Spleen (tissue), 11 donors: ENCODE data around the gene ALDH1A2. TPM values are rescaled to one million over a fixed set of nuclear protein-coding genes. Genes with fewer than 3 reads are reported as not detected.

Source experiments
- DNase-seq: peaks from one replicate; pipeline ENCODE4 v3.0.0-alpha.2; 2020
- H3K27ac ChIP-seq, 8 donors: fragments of 200-600 bp; sonication (generic) in 7 of 8; 1 replicate in 4 of 8; 2 replicates in 4 of 8; pipeline versions ENCODE4 v1.5.0 to v1.8.0; 2016 to 2021; ENCODE audit warnings: inconsistent platforms in 4 of 8, mild to moderate bottlenecking in 4 of 8, moderate library complexity in 1 of 8
- H3K27me3 ChIP-seq, 7 donors: fragments of 200-600 bp; sonication (generic) in 6 of 7; replicated peaks in 1 of 7; 1 replicate in 4 of 7; 2 replicates in 3 of 7; pipeline versions ENCODE4 v1.5.0 to v1.8.0; 2016 to 2021; ENCODE audit warnings: inconsistent platforms in 3 of 7, mild to moderate bottlenecking in 1 of 7
- H3K36me3 ChIP-seq, 6 donors: fragments of 200-600 bp; sonication (generic) in 5 of 6; 1 replicate in 4 of 6; 2 replicates in 2 of 6; pipeline versions ENCODE4 v1.5.0 to v1.8.0; 2016 to 2021; ENCODE audit warnings: inconsistent platforms in 2 of 6
- H3K4me1 ChIP-seq, 6 donors: fragments of 200-600 bp; sonication (generic) in 5 of 6; 1 replicate in 3 of 6; 2 replicates in 3 of 6; pipeline versions ENCODE4 v1.5.0 to v1.8.0; 2016 to 2021; ENCODE audit warnings: inconsistent platforms in 3 of 6
- H3K4me3 ChIP-seq, 8 donors: fragments of 200-600 bp; sonication (generic) in 7 of 8; 1 replicate in 4 of 8; 2 replicates in 4 of 8; pipeline versions ENCODE4 v1.5.0 to v1.8.0; 2016 to 2021; ENCODE audit warnings: inconsistent platforms in 4 of 8, mild to moderate bottlenecking in 4 of 8, moderate library complexity in 2 of 8
- H3K9me3 ChIP-seq, 8 donors: fragments of 200-600 bp; sonication (generic) in 7 of 8; 1 replicate in 4 of 8; 2 replicates in 4 of 8; pipeline versions ENCODE4 v1.5.0 to v1.8.0; 2016 to 2021; ENCODE audit warnings: inconsistent platforms in 4 of 8
- CTCF ChIP-seq, 11 experiments: fragments of 200-600 bp in 7 of 11; fragments of 450-650 bp in 4 of 11; sonication (generic) in 4 of 11; IDR thresholded peaks in 8 of 11; conservative IDR thresholded peaks in 3 of 11; 1 replicate in 7 of 11; 2 replicates in 4 of 11; pipeline versions ENCODE4 v1.4.0 to v1.8.0; 2016 to 2021; ENCODE audit warnings: antibody characterized with exemption in 11 of 11, inconsistent platforms in 4 of 11, mild to moderate bottlenecking in 1 of 11
- POLR2A ChIP-seq, 3 donors: fragments of 450-650 bp; IDR thresholded peaks; one replicate each; pipeline ENCODE4 v1.5.1; 2017; ENCODE audit warnings: antibody characterized with exemption in 3 of 3, mild to moderate bottlenecking in 1 of 3
- POLR2AphosphoS5 ChIP-seq, 3 donors: sonication (generic); formaldehyde crosslinking; IDR thresholded peaks; one replicate each; pipeline ENCODE4 v1.5.1; 2017; ENCODE audit warnings: antibody characterized with exemption in 3 of 3
- WGBS, 5 donors: extraction: QIAGEN DNeasy Blood & Tissue Kit in 3 of 5; methylation state at CpG; one replicate each; pipeline versions ENCODE4 v1.1.5 to v1.1.7; 2013 to 2018; 5-methylcytosine and 5-hydroxymethylcytosine counted together
- intact Hi-C: fragments of 100-400 bp; cut with DNase I; formaldehyde crosslinking; loops from one replicate; pipeline ENCODE4 v1.15.0; 2023; ENCODE audit warnings: low total_unique reads
- polyA plus RNA-seq, 3 donors: library from polyadenylated mRNA; stranded (reverse); fragments of 200-250 nt; gene quantifications; one replicate each; pipeline ENCODE4 v1.2.1, GENCODE V29; 2013
- total RNA-seq, 7 donors: library from RNA; depleted of rRNA in 3 of 7; stranded (reverse); fragments of >200 nt in 3 of 7; fragmentation: NEBNext Ultra II Directional in 4 of 7; extraction: Animal tissue kit (Norgen Biotek cat#: 25700) in 4 of 7; gene quantifications; one replicate each; pipeline versions ENCODE4 v1.1.0 to v1.2.1, GENCODE V29; 2016 to 2021
- donor health status: healthy with polysubstance abuse.
- donor health status: DM: no; HTN: no; CAD: no; lungs with moderate emphysema.
- donor health status: DM: no; HTN: no; CAD: no.
- donor health status: Bipolar disorder and iron deficiency.
- donor health status: healthy.
- donor health status: DM: no; HTN: no; CAD: no.
- donor health status: DM: yes; HTN: yes; CAD: no.

Gene ALDH1A2
- total and polyA plus RNA-seq, 10 donors = 0.26 to 20.3 (median 4.8) TPM

- intact Hi-C loops = loop anchor here (10.0 kb wide), 1 partner anchor 140 kb away; no protein-coding TSS in a partner anchor
- no peak for TF ChIP-seq POLR2A (IDR thresholded peaks at IDR 0.05)
- no peak for TF ChIP-seq CTCF (IDR thresholded peaks at IDR 0.05 in 8 of 11, conservative IDR thresholded peaks at IDR 0.05 in 3 of 11)
- no peak for TF ChIP-seq POLR2AphosphoS5 (IDR thresholded peaks at IDR 0.05)
- no peaks in the 10 kb centered on the region for H3K4me1 ChIP-seq
- 83 to 91% (median 86%) methylated on average over 2 of the region's 2 CpGs for WGBS, 5 donors
- peaks cover 0 to 9% (median 0%) of the 10 kb centered on the region in 7 donors for H3K27me3 ChIP-seq
- H3K4me3 ChIP-seq = no peak overlapping the region
- H3K36me3 ChIP-seq = no peaks in the 10 kb centered on the region
- no peaks in the 10 kb centered on the region for H3K9me3 ChIP-seq
- no peak for DNase-seq
- no peak overlapping the region for H3K27ac ChIP-seq
Observed at GRCh38 chr15:58044551-58044950, 21.0 kb downstream of the ALDH1A2 start.

GRCh38 chr15:58043192-58043903, 22.2 kb downstream of the ALDH1A2 start:
- Histone ChIP-seq H3K27ac (no peak overlapping the region), H3K9me3 (no peaks in the 10 kb centered on the region), H3K4me3 (no peak overlapping the region), H3K27me3 (peaks cover 0 to 8% (median 0%) of the 10 kb centered on the region in 7 donors), H3K36me3 (no peaks in the 10 kb centered on the region), H3K4me1 (peaks cover 0 to 2% (median 0%) of the 10 kb centered on the region in 6 donors)
- TF ChIP-seq POLR2A (IDR thresholded peaks at IDR 0.05) = no peak
- TF ChIP-seq CTCF (IDR thresholded peaks at IDR 0.05 in 8 of 11, conservative IDR thresholded peaks at IDR 0.05 in 3 of 11) = peak in 10 of 11 experiments; percentile 25 to 77 (median 56)
- no peak for TF ChIP-seq POLR2AphosphoS5 (IDR thresholded peaks at IDR 0.05)
- intact Hi-C loops = loop anchor here (10.0 kb wide), 1 partner anchor 141 kb away; no protein-coding TSS in a partner anchor
- no peak for DNase-seq
- 20 to 33% (median 22%) methylated on average over 5 of the region's 5 CpGs for WGBS, 5 donors

GRCh38 chr15:58042006-58042405, 23.5 kb downstream of the ALDH1A2 start:
- WGBS, 5 donors = 39 to 79% (median 56%) methylated on average over 3 of the region's 3 CpGs
- H3K4me3 ChIP-seq = no peak overlapping the region
- H3K9me3 ChIP-seq = no peaks in the 10 kb centered on the region
- H3K27ac ChIP-seq = no peak overlapping the region
- TF ChIP-seq POLR2A (IDR thresholded peaks at IDR 0.05) (no peak), CTCF (IDR thresholded peaks at IDR 0.05 in 8 of 11, conservative IDR thresholded peaks at IDR 0.05 in 3 of 11) (no peak), POLR2AphosphoS5 (IDR thresholded peaks at IDR 0.05) (no peak)
- no peaks in the 10 kb centered on the region for H3K36me3 ChIP-seq
- H3K27me3 ChIP-seq = peaks cover 0 to 8% (median 0%) of the 10 kb centered on the region in 7 donors
- peaks cover 0 to 12% (median 0%) of the 10 kb centered on the region in 6 donors for H3K4me1 ChIP-seq
- no peak for DNase-seq
- intact Hi-C loops = loop anchor here (10.0 kb wide), 1 partner anchor 143 kb away; no protein-coding TSS in a partner anchor

- TF ChIP-seq CTCF (IDR thresholded peaks at IDR 0.05 in 8 of 11, conservative IDR thresholded peaks at IDR 0.05 in 3 of 11) = no peak
- no peak for TF ChIP-seq POLR2A (IDR thresholded peaks at IDR 0.05)
- TF ChIP-seq POLR2AphosphoS5 (IDR thresholded peaks at IDR 0.05) = no peak
- Histone ChIP-seq H3K9me3 (no peaks in the 10 kb centered on the region), H3K36me3 (no peaks in the 10 kb centered on the region), H3K27me3 (peaks cover 0 to 8% (median 0%) of the 10 kb centered on the region in 7 donors), H3K27ac (no peak overlapping the region), H3K4me1 (peaks cover 0 to 12% (median 0%) of the 10 kb centered on the region in 6 donors), H3K4me3 (no peak overlapping the region)
- DNase-seq = no peak
- 64 to 85% (median 80%) methylated on average over 6 of the region's 6 CpGs for WGBS, 5 donors
- intact Hi-C loops = loop anchor here (10.0 kb wide), 1 partner anchor 145 kb away; no protein-coding TSS in a partner anchor
Observed at GRCh38 chr15:58040150-58040549, 25.4 kb downstream of the ALDH1A2 start.
